ENCODE results near the gene DPT.

- TF ChIP-seq, protein P1, sequence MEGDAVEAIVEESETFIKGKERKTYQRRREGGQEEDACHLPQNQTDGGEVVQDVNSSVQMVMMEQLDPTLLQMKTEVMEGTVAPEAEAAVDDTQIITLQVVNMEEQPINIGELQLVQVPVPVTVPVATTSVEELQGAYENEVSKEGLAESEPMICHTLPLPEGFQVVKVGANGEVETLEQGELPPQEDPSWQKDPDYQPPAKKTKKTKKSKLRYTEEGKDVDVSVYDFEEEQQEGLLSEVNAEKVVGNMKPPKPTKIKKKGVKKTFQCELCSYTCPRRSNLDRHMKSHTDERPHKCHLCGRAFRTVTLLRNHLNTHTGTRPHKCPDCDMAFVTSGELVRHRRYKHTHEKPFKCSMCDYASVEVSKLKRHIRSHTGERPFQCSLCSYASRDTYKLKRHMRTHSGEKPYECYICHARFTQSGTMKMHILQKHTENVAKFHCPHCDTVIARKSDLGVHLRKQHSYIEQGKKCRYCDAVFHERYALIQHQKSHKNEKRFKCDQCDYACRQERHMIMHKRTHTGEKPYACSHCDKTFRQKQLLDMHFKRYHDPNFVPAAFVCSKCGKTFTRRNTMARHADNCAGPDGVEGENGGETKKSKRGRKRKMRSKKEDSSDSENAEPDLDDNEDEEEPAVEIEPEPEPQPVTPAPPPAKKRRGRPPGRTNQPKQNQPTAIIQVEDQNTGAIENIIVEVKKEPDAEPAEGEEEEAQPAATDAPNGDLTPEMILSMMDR (IDR thresholded peaks at IDR 0.05) = no peak
- TF ChIP-seq JUND (IDR thresholded peaks at IDR 0.05) = no peak
- no peak for TF ChIP-seq USF1 (IDR thresholded peaks at IDR 0.05; ENCODE audit: borderline replicate concordance, low read depth)
- TF ChIP-seq TAF1 (IDR thresholded peaks at IDR 0.05; ENCODE audit: borderline replicate concordance, low read depth, low read length) = no peak
- TF ChIP-seq, protein P2, sequence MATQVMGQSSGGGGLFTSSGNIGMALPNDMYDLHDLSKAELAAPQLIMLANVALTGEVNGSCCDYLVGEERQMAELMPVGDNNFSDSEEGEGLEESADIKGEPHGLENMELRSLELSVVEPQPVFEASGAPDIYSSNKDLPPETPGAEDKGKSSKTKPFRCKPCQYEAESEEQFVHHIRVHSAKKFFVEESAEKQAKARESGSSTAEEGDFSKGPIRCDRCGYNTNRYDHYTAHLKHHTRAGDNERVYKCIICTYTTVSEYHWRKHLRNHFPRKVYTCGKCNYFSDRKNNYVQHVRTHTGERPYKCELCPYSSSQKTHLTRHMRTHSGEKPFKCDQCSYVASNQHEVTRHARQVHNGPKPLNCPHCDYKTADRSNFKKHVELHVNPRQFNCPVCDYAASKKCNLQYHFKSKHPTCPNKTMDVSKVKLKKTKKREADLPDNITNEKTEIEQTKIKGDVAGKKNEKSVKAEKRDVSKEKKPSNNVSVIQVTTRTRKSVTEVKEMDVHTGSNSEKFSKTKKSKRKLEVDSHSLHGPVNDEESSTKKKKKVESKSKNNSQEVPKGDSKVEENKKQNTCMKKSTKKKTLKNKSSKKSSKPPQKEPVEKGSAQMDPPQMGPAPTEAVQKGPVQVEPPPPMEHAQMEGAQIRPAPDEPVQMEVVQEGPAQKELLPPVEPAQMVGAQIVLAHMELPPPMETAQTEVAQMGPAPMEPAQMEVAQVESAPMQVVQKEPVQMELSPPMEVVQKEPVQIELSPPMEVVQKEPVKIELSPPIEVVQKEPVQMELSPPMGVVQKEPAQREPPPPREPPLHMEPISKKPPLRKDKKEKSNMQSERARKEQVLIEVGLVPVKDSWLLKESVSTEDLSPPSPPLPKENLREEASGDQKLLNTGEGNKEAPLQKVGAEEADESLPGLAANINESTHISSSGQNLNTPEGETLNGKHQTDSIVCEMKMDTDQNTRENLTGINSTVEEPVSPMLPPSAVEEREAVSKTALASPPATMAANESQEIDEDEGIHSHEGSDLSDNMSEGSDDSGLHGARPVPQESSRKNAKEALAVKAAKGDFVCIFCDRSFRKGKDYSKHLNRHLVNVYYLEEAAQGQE (IDR thresholded peaks at IDR 0.05; ENCODE audit: low read depth, low read length) = no peak
- no peak for TF ChIP-seq IRF3 (IDR thresholded peaks at IDR 0.05; ENCODE audit: low read depth, low read length)
These were observed 13.4 kb upstream of the DPT start for GRCh38 chr1:168742386-168742785.

Data from SK-N-SH (cell line).